Esophagus squamous epithelium (tissue), 4 donors: Measurements from ENCODE around the gene CHKB.

Source experiments
- CTCF ChIP-seq, 6 experiments: fragments of 450-650 bp in 4 of 6; fragments of 200-600 bp in 2 of 6; sonication (generic) in 2 of 6; IDR thresholded peaks; one replicate each; pipeline ENCODE4 v1.5.1; 2016 to 2019; ENCODE audit warnings: antibody characterized with exemption in 6 of 6, mild to moderate bottlenecking in 4 of 6, moderate library complexity in 4 of 6
- POLR2A ChIP-seq, 4 donors: fragments of 450-650 bp; IDR thresholded peaks; one replicate each; pipeline ENCODE4 v1.6.1; 2017; ENCODE audit warnings: antibody characterized with exemption in 4 of 4, mild to moderate bottlenecking in 4 of 4, moderate library complexity in 3 of 4

GRCh38 chr22:50542416-50542927 is 40.2 kb downstream of the CHKB start:
- TF ChIP-seq CTCF (IDR thresholded peaks at IDR 0.05) (peak in 3 of 6 experiments; percentile 38 to 67 (median 52)), POLR2A (IDR thresholded peaks at IDR 0.05) (peak in 1 of 4 donors; percentile 48)
